Loucy (cell line): ENCODE data around the gene PCDHGA2.
"Not testable (repeated sequence)": the region's sequence is repeated elsewhere in the genome, so short reads cannot be mapped to it uniquely, and the experiment has no call there.

Experiments used
- H2AFZ ChIP-seq: fragments of 200-600 bp; sonication (generic); 2 replicates; pipeline ENCODE4 v1.6.0; 2016; ENCODE audit warnings: antibody characterized with exemption, mild to moderate bottlenecking, low read length, moderate library complexity
- H3F3A ChIP-seq: fragments of 200-600 bp; 2 replicates; pipeline ENCODE4 v1.6.0; 2016; ENCODE audit warnings: antibody characterized with exemption, low read depth, mild to moderate bottlenecking
- H3K27me3 ChIP-seq: fragments of 200-600 bp; sonication (generic); 2 replicates; pipeline ENCODE4 v1.6.1; 2014; ENCODE audit warnings: low read length, mild to moderate bottlenecking; ENCODE audit not compliant: insufficient read depth, poor library complexity, severe bottlenecking
- H3K36me3 ChIP-seq: fragments of 200-600 bp; sonication (generic); 2 replicates; pipeline ENCODE4 v1.6.1; 2016; ENCODE audit warnings: low read length; ENCODE audit not compliant: insufficient read depth
- H3K4me1 ChIP-seq: fragments of 200-600 bp; sonication (generic); 2 replicates; pipeline ENCODE4 v1.5.1; 2014; ENCODE audit warnings: low read length, mild to moderate bottlenecking; ENCODE audit not compliant: insufficient read depth, poor library complexity, severe bottlenecking
- H3K4me2 ChIP-seq: fragments of 200-600 bp; sonication (generic); 2 replicates; pipeline ENCODE4 v1.6.0; 2014; ENCODE audit warnings: antibody characterized with exemption, low read length, low read depth, mild to moderate bottlenecking; ENCODE audit not compliant: poor library complexity, severe bottlenecking
- H3K4me3 ChIP-seq: fragments of 200-600 bp; sonication (generic); 2 replicates; pipeline ENCODE4 v1.5.1; 2014; ENCODE audit warnings: low read length, mild to moderate bottlenecking, mixed read lengths; ENCODE audit not compliant: poor library complexity, severe bottlenecking
- H3K79me2 ChIP-seq: fragments of 200-600 bp; sonication (generic); 2 replicates; pipeline ENCODE4 v1.6.1; 2014; ENCODE audit warnings: low read length; ENCODE audit not compliant: insufficient read depth
- H3K9ac ChIP-seq: fragments of 200-600 bp; sonication (generic); 2 replicates; pipeline ENCODE4 v1.6.0; 2014; ENCODE audit warnings: mild to moderate bottlenecking, low read depth, low read length, moderate library complexity; ENCODE audit not compliant: poor library complexity, severe bottlenecking
- H3K9me2 ChIP-seq: fragments of 200-600 bp; sonication (generic); replicated peaks from 2 replicates; pipeline ENCODE4 v1.6.1; 2016; ENCODE audit warnings: low read depth, low read length, mixed read lengths
- H3K9me3 ChIP-seq: fragments of 200-600 bp; sonication (generic); 2 replicates; pipeline ENCODE4 v1.6.1; 2014; ENCODE audit warnings: mild to moderate bottlenecking, antibody characterized with exemption, low read length, low read depth; ENCODE audit not compliant: insufficient read depth
- H4K20me1 ChIP-seq: fragments of 200-600 bp; sonication (generic); 2 replicates; pipeline ENCODE4 v1.6.0; 2014; ENCODE audit warnings: antibody characterized with exemption, low read length, mild to moderate bottlenecking; ENCODE audit not compliant: insufficient read depth, poor library complexity, severe bottlenecking
- EZH2phosphoT487 ChIP-seq: fragments of 200-600 bp; IDR thresholded peaks from 2 replicates; pipeline ENCODE4 v1.6.1; 2018; ENCODE audit warnings: antibody characterized with exemption, mild to moderate bottlenecking, moderate library complexity, borderline replicate concordance
- TF ChIP-seq, protein P1 (sequence below): fragments of 200-600 bp; sonication (generic); conservative IDR thresholded peaks from 2 replicates; pipeline ENCODE4 v1.5.1; 2014; ENCODE audit warnings: mild to moderate bottlenecking, antibody characterized with exemption, low read length

PCDHGA2 gene

DNA sequence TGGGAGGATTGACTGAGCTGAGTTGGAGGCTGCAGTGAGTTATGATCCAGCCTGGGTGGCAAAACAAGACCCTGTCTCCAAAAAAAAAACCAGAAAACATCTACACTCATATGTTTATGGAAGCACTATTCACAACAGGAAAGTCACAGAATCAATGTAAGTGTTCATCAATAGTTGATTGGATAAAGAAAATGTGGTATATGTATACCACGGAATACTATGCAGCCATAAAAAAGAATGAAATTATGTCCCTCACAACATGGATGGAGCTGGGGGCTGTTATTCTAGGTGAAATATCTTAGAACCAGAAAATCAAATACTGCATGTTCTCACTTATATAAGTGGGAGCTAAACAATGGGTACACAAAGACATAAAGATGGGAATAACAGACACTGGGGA is 31.9 kb upstream of the PCDHGA2 start:
- H3K9me3 ChIP-seq = no peaks in the 10 kb centered on the region; the same call in 1 of the 2 replicates
- no peaks in the 10 kb centered on the region for H3K4me1 ChIP-seq
- no peak overlapping the region for H3K4me3 ChIP-seq
- H3K9me2 ChIP-seq = no peaks in the 10 kb centered on the region
- no peak overlapping the region for H3K9ac ChIP-seq
- TF ChIP-seq, protein P1, sequence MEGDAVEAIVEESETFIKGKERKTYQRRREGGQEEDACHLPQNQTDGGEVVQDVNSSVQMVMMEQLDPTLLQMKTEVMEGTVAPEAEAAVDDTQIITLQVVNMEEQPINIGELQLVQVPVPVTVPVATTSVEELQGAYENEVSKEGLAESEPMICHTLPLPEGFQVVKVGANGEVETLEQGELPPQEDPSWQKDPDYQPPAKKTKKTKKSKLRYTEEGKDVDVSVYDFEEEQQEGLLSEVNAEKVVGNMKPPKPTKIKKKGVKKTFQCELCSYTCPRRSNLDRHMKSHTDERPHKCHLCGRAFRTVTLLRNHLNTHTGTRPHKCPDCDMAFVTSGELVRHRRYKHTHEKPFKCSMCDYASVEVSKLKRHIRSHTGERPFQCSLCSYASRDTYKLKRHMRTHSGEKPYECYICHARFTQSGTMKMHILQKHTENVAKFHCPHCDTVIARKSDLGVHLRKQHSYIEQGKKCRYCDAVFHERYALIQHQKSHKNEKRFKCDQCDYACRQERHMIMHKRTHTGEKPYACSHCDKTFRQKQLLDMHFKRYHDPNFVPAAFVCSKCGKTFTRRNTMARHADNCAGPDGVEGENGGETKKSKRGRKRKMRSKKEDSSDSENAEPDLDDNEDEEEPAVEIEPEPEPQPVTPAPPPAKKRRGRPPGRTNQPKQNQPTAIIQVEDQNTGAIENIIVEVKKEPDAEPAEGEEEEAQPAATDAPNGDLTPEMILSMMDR = no peak
- no peak overlapping the region for H3K4me2 ChIP-seq
- H2AFZ ChIP-seq = no peak overlapping the region
- H3F3A ChIP-seq = no peaks in the 10 kb centered on the region
- H4K20me1 ChIP-seq = no peaks in the 10 kb centered on the region
- no peaks in the 10 kb centered on the region for H3K79me2 ChIP-seq
- no peaks in the 10 kb centered on the region for H3K36me3 ChIP-seq
- H3K27me3 ChIP-seq = no peaks in the 10 kb centered on the region

DNA sequence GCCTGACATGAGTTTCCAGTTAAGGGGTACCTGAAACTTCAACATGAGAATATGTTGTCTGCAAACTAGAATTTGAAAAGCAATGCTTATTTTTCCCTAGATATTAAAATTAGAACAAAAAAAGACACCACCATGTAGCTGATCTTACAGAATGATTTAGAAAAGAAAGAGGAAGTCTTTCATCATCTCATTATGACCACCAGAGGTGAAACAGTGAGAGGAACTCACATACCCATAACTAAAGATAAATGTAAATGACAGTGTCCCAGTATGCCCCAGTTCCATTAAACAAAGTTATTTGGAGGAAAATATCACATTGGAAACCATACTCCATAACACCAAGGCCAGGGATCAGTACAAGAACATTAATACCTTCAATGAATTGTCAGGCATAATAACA is 24.8 kb upstream of the PCDHGA2 start:
- Histone ChIP-seq H4K20me1 (no peaks in the 10 kb centered on the region), H3F3A (no peaks in the 10 kb centered on the region), H3K9me3 (peaks cover 9% of the 10 kb centered on the region; the same call in 1 of the 2 replicates), H3K79me2 (peaks cover under 1% of the 10 kb centered on the region; the same call in 1 of the 2 replicates), H3K9me2 (no peaks in the 10 kb centered on the region), H3K27me3 (no peaks in the 10 kb centered on the region), H3K36me3 (no peaks in the 10 kb centered on the region), H3K4me1 (no peaks in the 10 kb centered on the region), H3K9ac (no peak overlapping the region), H2AFZ (no peak overlapping the region), H3K4me2 (no peak overlapping the region), H3K4me3 (no peak overlapping the region)
- TF ChIP-seq, protein P1 = no peak
- TF ChIP-seq EZH2phosphoT487 = no peak

- H3K4me2 ChIP-seq, H2AFZ ChIP-seq, H3K4me1 ChIP-seq, H3K27me3 ChIP-seq, H3F3A ChIP-seq, H3K36me3 ChIP-seq, H3K9me2 ChIP-seq, H4K20me1 ChIP-seq, H3K4me3 ChIP-seq, H3K9ac ChIP-seq: not testable (repeated sequence)
- H3K9me3 ChIP-seq = peaks cover 20% of the 10 kb centered on the region; the same call in 1 of the 2 replicates
- peaks cover 13% of the 10 kb centered on the region for H3K79me2 ChIP-seq
These were observed 21.6 kb upstream of the PCDHGA2 start for GRCh38 chr5:141316963-141317362.

DNA sequence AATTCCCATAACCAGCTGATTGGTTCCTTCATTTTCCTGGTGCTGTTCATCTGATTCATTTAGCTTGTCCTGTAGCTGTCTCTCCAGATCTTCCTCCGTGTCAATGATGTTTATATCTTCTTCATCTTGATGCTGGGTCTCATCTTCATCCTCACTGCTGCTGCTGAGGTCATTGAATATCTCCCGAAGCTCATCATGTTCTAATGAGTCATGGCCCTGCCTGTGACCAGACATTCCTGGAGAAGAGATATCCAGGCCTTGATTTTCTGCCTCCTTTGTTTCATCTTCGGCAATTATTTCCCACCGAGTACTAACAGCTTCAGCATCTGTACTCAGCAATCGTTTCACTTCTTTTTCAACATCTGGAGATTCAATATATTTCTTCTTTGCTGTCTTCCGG is 19.4 kb upstream of the PCDHGA2 start:
- H3K9me2 ChIP-seq = no peaks in the 10 kb centered on the region
- no peaks in the 10 kb centered on the region for H3K4me1 ChIP-seq
- H4K20me1 ChIP-seq = no peaks in the 10 kb centered on the region
- peaks cover 20% of the 10 kb centered on the region; the same call in 1 of the 2 replicates for H3K9me3 ChIP-seq
- peak overlapping the region; percentile 39 for H3K4me2 ChIP-seq
- TF ChIP-seq EZH2phosphoT487 = no peak
- TF ChIP-seq, protein P1 = no peak
- peaks cover 13% of the 10 kb centered on the region for H3K79me2 ChIP-seq
- H3K4me3 ChIP-seq = peak overlapping the region; percentile 79
- no peaks in the 10 kb centered on the region for H3K36me3 ChIP-seq
- no peak overlapping the region for H3K9ac ChIP-seq
- H3F3A ChIP-seq = no peaks in the 10 kb centered on the region
- H3K27me3 ChIP-seq = no peaks in the 10 kb centered on the region
- no peak overlapping the region for H2AFZ ChIP-seq
